Measurements from ENCODE around the gene SIPA1L3. TPM values are rescaled to one million over a fixed set of nuclear protein-coding genes. Genes with fewer than 3 reads are reported as not detected.

The SIPA1L3 gene
- total RNA-seq, 2 donors from 2014 or later = 42.8 to 48.2 TPM

GRCh38 chr19:38190793-38191192, 283.8 kb downstream of the SIPA1L3 start:
- no peaks in the 10 kb centered on the region for H3K4me1 Mint-ChIP-seq
- DNase-seq = no peak
- H3K27ac Mint-ChIP-seq = no peak overlapping the region

GRCh38 chr19:38191747-38192146, 284.7 kb downstream of the SIPA1L3 start:
- Mint-ChIP-seq H3K4me1 (no peaks in the 10 kb centered on the region), H3K4me3 (no peak overlapping the region), H3K27me3 (ENCODE audit: insufficient read depth) (no peaks in the 10 kb centered on the region), H3K9me3 (no peaks in the 10 kb centered on the region), H3K27ac (peak overlapping the region; percentile 35), H3K36me3 (ENCODE audit: low read depth) (peaks cover 14% of the 10 kb centered on the region)
- no peak for DNase-seq
- 93 to 96% methylated on average over 11 to 13 of the region's 13 CpGs for WGBS, 2 experiments (ENCODE audit: insufficient coverage in 1 of 2, insufficient read length in 1 of 2)
- no peaks in the 10 kb centered on the region for H3K9me3 ChIP-seq (ENCODE audit: control insufficient read depth, low read length)
- no peak for TF ChIP-seq CTCF (conservative IDR thresholded peaks at IDR 0.05)
- no peaks in the 10 kb centered on the region for H3K27me3 ChIP-seq (ENCODE audit: control insufficient read depth, insufficient read depth, low read length, poor library complexity, severe bottlenecking)
- H3K9ac ChIP-seq (ENCODE audit: extremely low read depth, low read length, poor library complexity, severe bottlenecking) = no peak overlapping the region
- H3K4me3 ChIP-seq (ENCODE audit: low read length) = no peak overlapping the region
- H3K27ac ChIP-seq (ENCODE audit: low read depth, low read length) = no peak overlapping the region
- no peaks in the 10 kb centered on the region for H3K36me3 ChIP-seq (ENCODE audit: control insufficient read depth, insufficient read depth, low read length)
- H3K4me1 ChIP-seq (ENCODE audit: control insufficient read depth, insufficient read depth, low read length) = no peaks in the 10 kb centered on the region

More at GRCh38 chr19:38190793-38191192, 283.8 kb downstream of the SIPA1L3 start:
- Histone ChIP-seq H3K4me3 (ENCODE audit: low read length) (no peak overlapping the region), H3K27ac (ENCODE audit: low read depth, low read length) (no peak overlapping the region), H3K27me3 (ENCODE audit: control insufficient read depth, insufficient read depth, low read length, poor library complexity, severe bottlenecking) (no peaks in the 10 kb centered on the region), H3K9ac (ENCODE audit: extremely low read depth, low read length, poor library complexity, severe bottlenecking) (no peak overlapping the region), H3K36me3 (ENCODE audit: control insufficient read depth, insufficient read depth, low read length) (no peaks in the 10 kb centered on the region), H3K9me3 (ENCODE audit: control insufficient read depth, low read length) (no peaks in the 10 kb centered on the region), H3K4me1 (ENCODE audit: control insufficient read depth, insufficient read depth, low read length) (no peaks in the 10 kb centered on the region)
- Mint-ChIP-seq H3K4me3 (no peak overlapping the region), H3K27me3 (ENCODE audit: insufficient read depth) (no peaks in the 10 kb centered on the region), H3K9me3 (no peaks in the 10 kb centered on the region), H3K36me3 (ENCODE audit: low read depth) (peaks cover 17% of the 10 kb centered on the region)
- TF ChIP-seq CTCF (conservative IDR thresholded peaks at IDR 0.05) = no peak
- WGBS, 2 experiments (ENCODE audit: insufficient coverage in 1 of 2, insufficient read length in 1 of 2) = 90 to 95% methylated on average over 6 of the region's 6 CpGs

- Histone ChIP-seq H3K36me3 (ENCODE audit: control insufficient read depth, insufficient read depth, low read length) (no peaks in the 10 kb centered on the region), H3K9me3 (ENCODE audit: control insufficient read depth, low read length) (no peaks in the 10 kb centered on the region), H3K4me1 (ENCODE audit: control insufficient read depth, insufficient read depth, low read length) (no peaks in the 10 kb centered on the region), H3K4me3 (ENCODE audit: low read length) (no peak overlapping the region), H3K27me3 (ENCODE audit: control insufficient read depth, insufficient read depth, low read length, poor library complexity, severe bottlenecking) (no peaks in the 10 kb centered on the region), H3K27ac (ENCODE audit: low read depth, low read length) (no peak overlapping the region), H3K9ac (ENCODE audit: extremely low read depth, low read length, poor library complexity, severe bottlenecking) (no peak overlapping the region)
- no peak for TF ChIP-seq CTCF (conservative IDR thresholded peaks at IDR 0.05)
- no peaks in the 10 kb centered on the region for H3K9me3 Mint-ChIP-seq
- no peak overlapping the region for H3K27ac Mint-ChIP-seq
- peaks cover 15% of the 10 kb centered on the region for H3K36me3 Mint-ChIP-seq (ENCODE audit: low read depth)
- H3K4me1 Mint-ChIP-seq = no peaks in the 10 kb centered on the region
- DNase-seq = no peak
- H3K27me3 Mint-ChIP-seq (ENCODE audit: insufficient read depth) = no peaks in the 10 kb centered on the region
- no peak overlapping the region for H3K4me3 Mint-ChIP-seq
- 96 to 100% methylated on average over 11 to 29 of the region's 29 CpGs for WGBS, 2 experiments (ENCODE audit: insufficient coverage in 1 of 2, insufficient read length in 1 of 2)
Measured at GRCh38 chr19:38193445-38193844, 286.4 kb downstream of the SIPA1L3 start.
